Panc1 (cell line): Measurements from ENCODE around the gene HELZ. TPM values are rescaled to one million over a fixed set of nuclear protein-coding genes. Genes with fewer than 3 reads are reported as not detected.

Source experiments
- ATAC-seq: fragments of 200-7000 bp; cut with Tn5 transposase; 2 replicates; pipeline ENCODE4 v1.9.1; 2020; ENCODE audit warnings: mild to moderate bottlenecking, moderate library complexity
- Bru-seq: library from RNA; stranded (reverse); fragments of 400-500 nt; gene quantifications from one replicate; lab custom pipeline; 2021; lab: Mats Ljungman, UMichigan
- BruChase-seq, 2 experiments: library from RNA; stranded (reverse); fragments of 400-500 nt; gene quantifications; one replicate each; lab custom pipeline; 2021; lab: Mats Ljungman, UMichigan
- BruUV-seq: library from RNA; stranded (reverse); fragments of 400-500 nt; replicated peaks from 2 replicates; lab custom pipeline; 2021; lab: Mats Ljungman, UMichigan
- CTCF ChIA-PET: fragments of 300-600 bp; sonication (Branson Sonifier 250); formaldehyde crosslinking; loops from one replicate; lab custom pipeline; 2022; ENCODE audit warnings: antibody characterized with exemption; lab: Charles Lee
- POLR2A ChIA-PET: fragments of 300-600 bp; sonication (Branson Sonifier 250); formaldehyde crosslinking; loops from one replicate; lab custom pipeline; 2022; ENCODE audit warnings: antibody characterized with exemption; lab: Charles Lee
- DNase-seq: peaks from one replicate; pipeline ENCODE4 v3.0.0-alpha.2; 2010; ENCODE audit warnings: low read depth, low spot score
- H3K27ac ChIP-seq: 2 replicates; pipeline ENCODE4 v1.5.1; 2011; ENCODE audit warnings: mild to moderate bottlenecking, low read length, inconsistent platforms
- H3K27me3 ChIP-seq: fragments of 200-500 bp; sonication (Bioruptor generic); 2 replicates; pipeline ENCODE4 v1.6.0; 2014; ENCODE audit warnings: low read length, inconsistent platforms; ENCODE audit not compliant: control insufficient read depth, insufficient read depth
- H3K36me3 ChIP-seq: fragments of 200-500 bp; sonication (Bioruptor generic); 2 replicates; pipeline ENCODE4 v1.5.1; 2014; ENCODE audit warnings: inconsistent platforms, mild to moderate bottlenecking, low read length, moderate library complexity; ENCODE audit not compliant: control insufficient read depth, insufficient read depth
- H3K4me1 ChIP-seq: 2 replicates; pipeline ENCODE4 v1.5.1; 2011; ENCODE audit warnings: inconsistent platforms, mild to moderate bottlenecking, low read length, moderate library complexity; ENCODE audit not compliant: control insufficient read depth, insufficient read depth
- H3K4me3 ChIP-seq, 2 experiments: 2 replicates each; pipeline ENCODE4 v1.5.1; 2011 to 2012; ENCODE audit warnings: low read depth in 2 of 2, low read length in 2 of 2, mild to moderate bottlenecking in 2 of 2, inconsistent platforms in 1 of 2, moderate library complexity in 1 of 2
- H3K9me3 ChIP-seq: fragments of 200-500 bp; sonication (Bioruptor generic); 2 replicates; pipeline ENCODE4 v1.5.1; 2014; ENCODE audit warnings: low read depth, mild to moderate bottlenecking, inconsistent platforms, low read length, moderate library complexity; ENCODE audit not compliant: control insufficient read depth, insufficient read depth
- POLR2AphosphoS5 ChIP-seq: IDR thresholded peaks from 2 replicates; pipeline ENCODE4 v1.6.1; 2012; ENCODE audit warnings: mild to moderate bottlenecking, low read depth, low read length, moderate library complexity
- REST ChIP-seq, 2 experiments: IDR thresholded peaks; 2 replicates each; pipeline ENCODE4 v1.6.1; 2011 to 2012; ENCODE audit warnings: low read depth in 2 of 2, control low read depth in 1 of 2, low read length in 1 of 2, mild to moderate bottlenecking in 1 of 2, moderate library complexity in 1 of 2; ENCODE audit not compliant: insufficient read depth in 1 of 2
- SIN3A ChIP-seq: IDR thresholded peaks from 2 replicates; pipeline ENCODE4 v1.6.1; 2012; ENCODE audit warnings: low read depth, mild to moderate bottlenecking, low read length, moderate library complexity, borderline replicate concordance; ENCODE audit not compliant: insufficient read depth
- TCF7L2 ChIP-seq: IDR thresholded peaks from 2 replicates; pipeline ENCODE4 v1.6.1; 2011; ENCODE audit warnings: mild to moderate bottlenecking, low read depth, low read length, inconsistent platforms
- in situ Hi-C: cut with HindIII; loops from 2 replicates; pipeline ENCODE4 v1.10.0; 2016; ENCODE audit warnings: low sequenced_read_pairs, low pct_unique_long_range_greater_than_20kb
- intact Hi-C: fragments of 100-400 bp; cut with micrococcal nuclease; formaldehyde crosslinking; loops from one replicate; pipeline ENCODE4 v1.10.0; 2022; ENCODE audit not compliant: unreplicated experiment
- long read RNA-seq: library from polyadenylated mRNA; unstranded; transcript quantifications from one replicate; pipeline ENCODE4 v2.0.0, GENCODE V29; 2021; ENCODE audit not compliant: unreplicated experiment
- polyA plus RNA-seq: library from polyadenylated mRNA; unstranded; fragments of >200 nt; gene quantifications from one replicate; pipeline ENCODE4 v1.2.1, GENCODE V29; 2012; ENCODE audit warnings: missing spikeins; ENCODE audit not compliant: insufficient read length
- total RNA-seq: library from RNA; stranded (reverse); gene quantifications from one replicate; pipeline ENCODE4 v1.2.1, GENCODE V29; 2021; ENCODE audit not compliant: unreplicated experiment
- TF ChIP-seq, protein P1 (sequence below): fragments of 450-650 bp; IDR thresholded peaks from 2 replicates; pipeline ENCODE4 v1.5.1; 2017; ENCODE audit warnings: mild to moderate bottlenecking

HELZ gene, protein sequence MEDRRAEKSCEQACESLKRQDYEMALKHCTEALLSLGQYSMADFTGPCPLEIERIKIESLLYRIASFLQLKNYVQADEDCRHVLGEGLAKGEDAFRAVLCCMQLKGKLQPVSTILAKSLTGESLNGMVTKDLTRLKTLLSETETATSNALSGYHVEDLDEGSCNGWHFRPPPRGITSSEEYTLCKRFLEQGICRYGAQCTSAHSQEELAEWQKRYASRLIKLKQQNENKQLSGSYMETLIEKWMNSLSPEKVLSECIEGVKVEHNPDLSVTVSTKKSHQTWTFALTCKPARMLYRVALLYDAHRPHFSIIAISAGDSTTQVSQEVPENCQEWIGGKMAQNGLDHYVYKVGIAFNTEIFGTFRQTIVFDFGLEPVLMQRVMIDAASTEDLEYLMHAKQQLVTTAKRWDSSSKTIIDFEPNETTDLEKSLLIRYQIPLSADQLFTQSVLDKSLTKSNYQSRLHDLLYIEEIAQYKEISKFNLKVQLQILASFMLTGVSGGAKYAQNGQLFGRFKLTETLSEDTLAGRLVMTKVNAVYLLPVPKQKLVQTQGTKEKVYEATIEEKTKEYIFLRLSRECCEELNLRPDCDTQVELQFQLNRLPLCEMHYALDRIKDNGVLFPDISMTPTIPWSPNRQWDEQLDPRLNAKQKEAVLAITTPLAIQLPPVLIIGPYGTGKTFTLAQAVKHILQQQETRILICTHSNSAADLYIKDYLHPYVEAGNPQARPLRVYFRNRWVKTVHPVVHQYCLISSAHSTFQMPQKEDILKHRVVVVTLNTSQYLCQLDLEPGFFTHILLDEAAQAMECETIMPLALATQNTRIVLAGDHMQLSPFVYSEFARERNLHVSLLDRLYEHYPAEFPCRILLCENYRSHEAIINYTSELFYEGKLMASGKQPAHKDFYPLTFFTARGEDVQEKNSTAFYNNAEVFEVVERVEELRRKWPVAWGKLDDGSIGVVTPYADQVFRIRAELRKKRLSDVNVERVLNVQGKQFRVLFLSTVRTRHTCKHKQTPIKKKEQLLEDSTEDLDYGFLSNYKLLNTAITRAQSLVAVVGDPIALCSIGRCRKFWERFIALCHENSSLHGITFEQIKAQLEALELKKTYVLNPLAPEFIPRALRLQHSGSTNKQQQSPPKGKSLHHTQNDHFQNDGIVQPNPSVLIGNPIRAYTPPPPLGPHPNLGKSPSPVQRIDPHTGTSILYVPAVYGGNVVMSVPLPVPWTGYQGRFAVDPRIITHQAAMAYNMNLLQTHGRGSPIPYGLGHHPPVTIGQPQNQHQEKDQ (N-terminal part only)
- total RNA-seq = 15.0 TPM
- 2.9 TPM for polyA plus RNA-seq
- Bru-seq, nascent RNA = percentile 68 among the genes with signal in this experiment
- percentile 61 among the genes with signal in this experiment for BruChase-seq, experiment 1, labeled RNA remaining after a 2-hour chase
- percentile 63 among the genes with signal in this experiment for BruChase-seq, experiment 2, labeled RNA remaining after a 6-hour chase
- long read RNA-seq, partial matches to known transcripts = 5 of 18 reads
- long read RNA-seq, other reads (novel, unspliced or antisense) = 9 of 18 reads

DNA sequence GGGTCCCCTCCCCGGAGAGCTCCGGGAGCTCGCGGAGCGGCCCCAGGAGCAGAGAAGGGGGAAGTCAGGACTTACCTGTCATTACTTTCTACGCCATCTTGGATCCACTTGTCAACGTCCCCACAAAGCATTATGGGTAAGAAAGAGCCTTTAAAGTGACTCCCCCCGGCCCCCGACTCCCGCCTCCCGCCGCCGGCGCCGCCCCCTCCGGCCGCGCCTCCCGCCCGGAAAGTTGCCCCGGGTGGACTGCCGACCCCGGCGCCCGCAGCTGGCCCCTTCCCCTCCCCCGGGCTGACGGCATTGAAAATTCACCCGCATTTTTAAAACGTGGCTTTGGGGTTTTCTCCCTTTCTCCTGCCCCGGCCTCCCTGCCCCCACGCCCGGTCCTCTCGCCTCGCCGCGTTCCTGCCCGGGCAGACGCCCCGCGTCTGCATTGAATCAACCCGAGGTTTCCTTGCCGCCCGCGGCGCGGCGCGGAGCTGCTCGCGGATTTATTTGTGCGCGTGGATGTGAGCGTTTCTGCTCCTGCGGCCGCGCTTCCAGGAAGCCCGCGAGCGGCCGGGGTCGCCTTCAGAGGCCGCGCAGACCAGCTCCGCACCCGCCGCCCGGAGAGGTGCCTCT lies at the start of gene HELZ:
TSS of gene HELZ (minus strand) at position 124 of the 621 bp plus-strand sequence. CDS start 26,392 bp downstream, outside the sequence.
- H3K4me3 ChIP-seq = peak within 1 kb of the TSS; percentile 79 to 87
- H3K27ac ChIP-seq = peak within 1 kb of the TSS; percentile 57
- H3K27me3 ChIP-seq = no peaks in the 10 kb centered on the region
- H3K36me3 ChIP-seq = peaks cover 9% of the 10 kb centered on the region
- ATAC-seq = peak; percentile 87
- POLR2A ChIA-PET = interaction anchor here (0.6 kb wide), 2 partner anchors 163 to 328 kb away, joined by 3 to 4 read pairs; no protein-coding TSS in a partner anchor
- no peaks in the 10 kb centered on the region for H3K9me3 ChIP-seq
- no TSS peak for BruUV-seq
- peaks cover 3% of the 10 kb centered on the region for H3K4me1 ChIP-seq
- in situ Hi-C loops = no loop called here
- intact Hi-C loops = no loop called here
- DNase-seq = no peak
- TF ChIP-seq SIN3A = 0 out of 2 replicates have a peak, but pooled peaks have one; percentile 44
- no peak for TF ChIP-seq REST (IDR thresholded peaks at IDR 0.05; ENCODE audit: insufficient read depth in 1 of 2, low read depth in 2 of 2, low read length in 1 of 2)
- TF ChIP-seq TCF7L2 = no peak
- no peak for TF ChIP-seq POLR2AphosphoS5
- TF ChIP-seq, protein P1, sequence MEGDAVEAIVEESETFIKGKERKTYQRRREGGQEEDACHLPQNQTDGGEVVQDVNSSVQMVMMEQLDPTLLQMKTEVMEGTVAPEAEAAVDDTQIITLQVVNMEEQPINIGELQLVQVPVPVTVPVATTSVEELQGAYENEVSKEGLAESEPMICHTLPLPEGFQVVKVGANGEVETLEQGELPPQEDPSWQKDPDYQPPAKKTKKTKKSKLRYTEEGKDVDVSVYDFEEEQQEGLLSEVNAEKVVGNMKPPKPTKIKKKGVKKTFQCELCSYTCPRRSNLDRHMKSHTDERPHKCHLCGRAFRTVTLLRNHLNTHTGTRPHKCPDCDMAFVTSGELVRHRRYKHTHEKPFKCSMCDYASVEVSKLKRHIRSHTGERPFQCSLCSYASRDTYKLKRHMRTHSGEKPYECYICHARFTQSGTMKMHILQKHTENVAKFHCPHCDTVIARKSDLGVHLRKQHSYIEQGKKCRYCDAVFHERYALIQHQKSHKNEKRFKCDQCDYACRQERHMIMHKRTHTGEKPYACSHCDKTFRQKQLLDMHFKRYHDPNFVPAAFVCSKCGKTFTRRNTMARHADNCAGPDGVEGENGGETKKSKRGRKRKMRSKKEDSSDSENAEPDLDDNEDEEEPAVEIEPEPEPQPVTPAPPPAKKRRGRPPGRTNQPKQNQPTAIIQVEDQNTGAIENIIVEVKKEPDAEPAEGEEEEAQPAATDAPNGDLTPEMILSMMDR = no peak
- CTCF ChIA-PET = no interaction called here
